GM18526 (cell line): ENCODE results near the gene CDKAL1.

Source experiments
- POLR2A ChIP-seq: IDR thresholded peaks from 3 replicates; pipeline ENCODE4 v1.6.1; 2011; ENCODE audit not compliant: insufficient read length; ENCODE audit errors: extremely low read depth

CDKAL1 gene

GRCh38 chr6:20870493-20870892 is 336.2 kb downstream of the CDKAL1 start:
- TF ChIP-seq POLR2A, result no peak

DNA sequence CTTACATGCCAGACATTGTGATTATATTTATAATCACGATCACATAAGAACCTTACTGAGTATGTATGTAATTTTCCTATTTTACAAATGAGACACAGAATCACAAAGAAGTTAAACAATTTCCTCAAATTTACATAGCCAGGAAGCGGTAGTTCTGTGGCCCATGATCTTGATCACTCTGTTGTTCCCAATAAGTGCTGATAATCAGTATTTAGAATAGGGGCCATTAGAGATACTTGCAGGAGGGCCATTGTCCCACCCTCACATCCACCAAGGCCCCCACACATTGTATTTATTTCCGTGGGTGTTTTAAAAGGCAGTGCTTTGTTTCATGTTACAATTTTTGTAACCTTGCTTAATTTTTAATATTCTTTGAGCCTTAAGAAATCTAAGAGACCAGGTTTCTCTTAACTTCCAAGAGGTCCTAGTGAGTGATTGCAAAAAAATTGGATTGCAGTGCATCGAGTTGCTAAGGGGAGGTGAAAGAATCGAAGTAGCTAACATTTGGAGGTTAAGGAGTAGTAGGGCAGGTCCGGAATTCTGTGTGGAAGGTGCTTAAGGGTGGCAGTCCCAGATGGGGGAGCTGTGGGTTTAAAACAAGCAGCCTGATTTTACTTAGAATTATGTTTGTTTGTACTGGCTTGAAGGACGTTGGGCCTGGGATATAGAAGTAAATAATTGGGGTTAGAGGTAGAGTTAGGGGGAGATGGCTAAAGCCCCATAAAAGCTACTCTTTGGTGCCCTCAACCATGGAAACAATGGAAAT is 339.4 kb downstream of the CDKAL1 start:
- no peak for TF ChIP-seq POLR2A

- no peak for TF ChIP-seq POLR2A
These were observed 341.2 kb downstream of the CDKAL1 start for GRCh38 chr6:20875369-20875963.

- no peak for TF ChIP-seq POLR2A
These were observed 341.8 kb downstream of the CDKAL1 start for GRCh38 chr6:20876036-20876435.

- TF ChIP-seq POLR2A, result no peak
These were observed 342.3 kb downstream of the CDKAL1 start for GRCh38 chr6:20876561-20876960.

DNA sequence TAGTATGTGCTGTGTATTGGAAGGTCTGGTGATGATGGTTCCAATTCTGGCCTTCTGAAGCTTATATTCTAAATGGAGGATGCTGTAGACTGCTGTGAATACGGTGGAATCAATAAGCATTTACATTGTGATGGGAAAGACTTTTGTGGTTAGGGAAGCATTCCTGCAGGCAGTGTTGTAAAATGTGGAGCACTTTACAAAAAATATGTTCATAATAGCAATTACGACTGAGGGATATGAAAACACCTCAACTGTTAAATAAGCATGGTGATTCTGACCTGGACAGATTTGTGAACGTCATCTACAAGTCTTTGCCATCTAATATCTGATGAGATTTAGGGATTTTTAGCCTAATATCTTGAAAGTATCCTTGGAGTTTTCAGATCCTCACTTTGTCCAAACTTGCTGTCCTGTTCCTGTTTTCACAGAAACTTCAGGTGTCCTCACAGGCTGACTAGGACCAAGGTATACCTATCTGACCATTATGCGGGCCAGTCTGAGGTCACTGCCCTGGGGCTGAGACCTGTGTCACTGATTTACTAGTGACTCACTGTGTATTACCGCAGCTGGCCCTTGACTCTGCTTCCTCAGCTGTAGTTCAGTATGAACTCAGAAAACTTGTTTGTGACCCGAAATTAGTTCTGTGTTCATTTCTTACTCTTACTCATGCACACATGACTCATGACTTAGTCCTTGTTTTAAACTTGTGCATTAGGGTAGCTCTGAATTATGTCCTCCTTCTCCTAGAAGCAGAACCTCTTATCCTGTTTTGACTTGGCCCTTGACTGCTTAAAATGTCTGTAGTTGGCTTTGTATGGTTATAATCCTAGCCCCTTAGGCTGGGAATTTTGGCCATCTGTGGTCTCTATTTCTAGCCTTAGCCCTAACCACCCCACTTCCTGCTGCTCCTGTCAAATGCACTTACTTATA is 343.0 kb downstream of the CDKAL1 start:
- no peak for TF ChIP-seq POLR2A

DNA sequence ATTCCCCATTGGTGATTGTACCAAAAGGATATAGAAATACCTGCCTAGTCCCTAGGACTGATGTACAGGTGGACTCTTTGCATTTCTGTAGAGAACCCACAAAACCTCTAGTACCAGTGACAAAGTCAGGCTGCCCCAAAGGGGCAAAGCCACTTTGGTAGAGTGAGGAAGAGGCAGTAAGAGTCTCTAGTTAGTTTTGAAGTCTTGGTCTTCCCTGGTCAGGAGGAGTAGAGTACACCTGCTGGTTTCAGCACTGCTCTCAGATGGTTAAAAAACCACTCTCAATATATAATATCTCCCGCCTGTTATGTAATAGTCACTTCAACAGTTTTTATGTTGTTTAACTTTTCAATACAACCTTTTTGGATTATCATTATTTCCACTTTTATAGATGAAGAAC is 344.9 kb downstream of the CDKAL1 start:
- TF ChIP-seq POLR2A, result no peak

DNA sequence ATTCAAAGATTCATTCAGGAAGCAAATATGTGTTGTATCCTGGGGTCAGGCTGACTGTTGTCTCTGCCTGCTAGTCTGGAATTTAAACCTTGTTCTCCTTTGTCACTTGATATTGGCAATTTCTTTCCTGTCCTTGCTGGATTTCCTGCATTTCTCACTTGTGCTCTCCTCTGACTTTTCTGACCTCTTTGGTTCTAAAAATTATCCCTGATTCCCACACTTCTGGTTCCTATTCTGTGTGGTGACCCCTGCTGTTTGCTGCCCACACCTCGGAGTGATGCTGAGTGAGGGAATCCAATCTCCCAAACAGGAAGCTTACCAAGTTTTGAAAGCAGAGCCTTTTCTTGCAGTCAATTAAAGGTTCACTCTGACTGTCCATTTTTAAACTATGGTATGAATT is 345.3 kb downstream of the CDKAL1 start:
- TF ChIP-seq POLR2A, result no peak

GRCh38 chr6:20881365-20881764 is 347.1 kb downstream of the CDKAL1 start:
- no peak for TF ChIP-seq POLR2A

DNA sequence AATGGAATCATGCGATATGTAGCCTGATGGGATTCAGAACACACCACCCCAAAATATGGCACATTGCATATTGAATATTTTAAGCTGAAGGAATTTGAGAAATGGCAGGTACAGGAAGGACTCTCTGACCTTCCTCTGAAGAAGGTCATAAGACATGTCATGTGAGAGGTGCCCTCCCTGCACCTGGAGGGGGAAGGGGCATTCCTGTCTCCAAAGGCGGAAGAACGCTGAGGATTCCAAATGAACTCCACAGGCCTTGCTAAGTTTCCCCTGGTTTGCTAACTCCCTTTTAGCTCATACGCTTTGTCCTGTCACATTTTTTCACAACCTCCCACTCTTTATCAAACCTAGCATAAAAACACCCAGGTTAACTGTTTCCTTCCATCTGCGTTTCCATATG is 347.8 kb downstream of the CDKAL1 start:
- no peak for TF ChIP-seq POLR2A

DNA sequence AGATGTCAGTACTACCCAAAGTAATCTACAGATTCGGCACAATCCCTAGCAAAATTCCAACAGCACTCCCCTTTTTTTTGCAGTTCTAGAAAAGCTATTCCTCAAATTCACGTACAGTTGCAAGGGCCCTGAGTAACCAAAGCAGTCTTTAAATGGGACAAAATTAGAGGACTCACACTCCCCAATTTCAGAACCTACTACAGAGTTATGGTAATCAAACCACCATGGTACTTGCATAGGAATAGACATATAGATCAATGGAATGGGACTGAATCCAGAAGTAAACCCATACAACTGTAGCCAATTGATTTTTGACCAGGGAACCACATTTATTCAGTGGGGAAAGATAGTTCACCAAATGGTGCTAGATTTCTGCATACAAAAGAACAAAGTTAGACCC is 350.8 kb downstream of the CDKAL1 start:
- no peak for TF ChIP-seq POLR2A

DNA sequence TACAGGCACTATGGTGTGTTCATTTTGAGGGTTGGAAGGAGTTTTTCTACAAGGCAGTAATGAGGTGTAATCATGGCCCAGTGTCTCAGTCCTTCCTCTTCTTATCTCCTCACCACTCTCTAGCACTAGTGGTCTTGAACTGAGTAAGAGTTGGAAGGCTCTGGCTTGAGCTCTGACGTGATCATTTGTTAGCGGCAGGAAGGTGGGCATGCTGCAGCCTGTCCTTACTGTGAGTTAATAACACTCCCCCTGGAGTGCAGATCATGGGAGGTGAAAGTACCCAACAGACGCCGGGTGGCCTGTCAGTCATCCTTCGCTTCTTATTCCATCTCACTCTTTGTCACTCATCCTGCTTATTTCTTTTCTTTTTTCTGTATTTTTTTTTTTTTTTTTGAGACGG is 356.9 kb downstream of the CDKAL1 start:
- TF ChIP-seq POLR2A, result no peak

- no peak for TF ChIP-seq POLR2A
These were observed 358.1 kb downstream of the CDKAL1 start for GRCh38 chr6:20892365-20892764.

DNA sequence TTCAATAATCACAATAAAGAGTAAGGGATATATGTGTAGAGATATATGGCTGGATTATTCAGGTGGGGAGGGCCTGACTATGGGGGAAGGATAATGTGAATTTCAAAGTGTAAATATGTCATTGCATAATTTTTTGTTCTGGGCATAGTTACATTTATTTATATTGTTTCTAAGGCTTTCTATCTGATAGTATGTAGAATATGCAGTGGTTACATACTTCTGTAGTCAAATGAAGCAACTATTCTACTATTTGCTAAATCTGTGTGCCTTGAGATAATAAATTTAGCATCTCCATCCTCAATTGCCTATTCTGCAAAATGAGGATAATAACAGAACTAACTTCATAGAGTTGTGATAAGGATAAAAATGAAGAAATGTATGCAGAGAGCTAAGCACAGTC is 359.2 kb downstream of the CDKAL1 start:
- TF ChIP-seq POLR2A, result no peak

DNA sequence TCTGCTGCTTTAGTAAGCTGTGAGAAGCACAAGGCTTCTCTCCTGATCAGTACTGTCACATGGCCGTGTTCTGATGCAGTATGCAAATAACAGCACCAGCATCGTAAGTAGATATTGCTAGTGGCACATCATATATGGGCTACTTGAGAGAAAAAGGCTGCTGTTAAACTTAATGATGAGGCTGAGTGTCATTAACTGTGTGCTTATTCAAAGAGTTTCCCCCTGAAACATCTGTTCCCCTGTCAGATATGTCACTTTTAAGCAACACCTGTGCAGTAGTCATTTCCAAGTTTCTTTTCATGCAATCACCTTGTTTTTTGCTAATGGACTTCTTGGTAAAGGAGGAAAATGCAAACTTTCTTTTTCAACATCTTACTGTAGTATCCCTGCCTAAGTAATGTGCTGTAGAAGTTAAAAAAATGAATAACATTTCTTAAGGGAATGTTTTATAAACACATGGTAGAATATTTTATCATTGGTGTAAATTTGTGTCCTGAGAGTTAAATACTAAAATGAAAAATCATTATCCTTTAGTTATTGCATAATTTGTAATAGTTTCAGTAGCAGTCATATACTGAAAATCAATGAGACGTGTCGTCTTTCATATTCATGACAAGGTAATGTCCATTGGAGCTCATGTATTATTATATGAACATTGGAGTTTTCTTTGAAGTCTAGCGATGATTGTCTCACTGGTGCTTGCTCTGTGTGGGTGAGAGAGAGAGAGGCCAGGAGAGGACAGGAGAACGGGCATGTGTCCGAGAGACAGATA is 366.3 kb downstream of the CDKAL1 start:
- no peak for TF ChIP-seq POLR2A
